ENCODE data around the gene FAM184B. TPM values are rescaled to one million over a fixed set of nuclear protein-coding genes. Genes with fewer than 3 reads are reported as not detected.

FAM184B gene
- total RNA-seq, 1 experiment from 2014 or later: 0.47 TPM

GRCh38 chr4:17657090-17657489, 124.3 kb downstream of the FAM184B start:
- BruUV-seq (replicated peaks): no TSS peak
- TF ChIP-seq CTCF (conservative IDR thresholded peaks at IDR 0.05; ENCODE audit: low read depth, low read length) (no peak), EZH2 (IDR thresholded peaks at IDR 0.05; ENCODE audit: low read length, unreplicated experiment) (no peak), EZH2phosphoT487 (IDR thresholded peaks at IDR 0.05; ENCODE audit: borderline replicate concordance, low read length) (no peak)
- Histone ChIP-seq H3F3A (ENCODE audit: low read length, unreplicated experiment) (no peaks in the 10 kb centered on the region), H4K20me1 (ENCODE audit: low read length) (no peaks in the 10 kb centered on the region), H3K4me1 (ENCODE audit: insufficient read depth, low read length) (no peaks in the 10 kb centered on the region), H3K27ac (ENCODE audit: low read length) (no peak overlapping the region), H3K4me2 (ENCODE audit: low read length) (no peak overlapping the region), H3K4me3 (ENCODE audit: low read length) (no peak overlapping the region), H2AFZ (ENCODE audit: low read length) (no peak overlapping the region), H3K27me3 (ENCODE audit: low read length) (no peaks in the 10 kb centered on the region), H3K36me3 (ENCODE audit: low read depth, low read length) (no peaks in the 10 kb centered on the region), H3K9ac (ENCODE audit: low read length) (no peak overlapping the region), H3K79me2 (ENCODE audit: low read length) (no peaks in the 10 kb centered on the region), H3K9me2 (replicated peaks; ENCODE audit: low read length) (no peaks in the 10 kb centered on the region), H3K9me3 (ENCODE audit: low read length) (no peaks in the 10 kb centered on the region)
- ChIA-PET CTCF (no interaction called here), POLR2A (ENCODE audit: unreplicated experiment) (no interaction called here)
- ATAC-seq: no peak
- intact Hi-C loops (cut with micrococcal nuclease): no loop called here
- no peak for DNase-seq

GRCh38 chr4:17654701-17655100, 126.7 kb downstream of the FAM184B start:
- Histone ChIP-seq H3K9me2 (replicated peaks; ENCODE audit: low read length) (no peaks in the 10 kb centered on the region), H3K4me2 (ENCODE audit: low read length) (no peak overlapping the region), H2AFZ (ENCODE audit: low read length) (no peak overlapping the region), H3K27me3 (ENCODE audit: low read length) (no peaks in the 10 kb centered on the region), H3K4me1 (ENCODE audit: insufficient read depth, low read length) (no peaks in the 10 kb centered on the region), H3K9me3 (ENCODE audit: low read length) (no peaks in the 10 kb centered on the region), H3K36me3 (ENCODE audit: low read depth, low read length) (no peaks in the 10 kb centered on the region), H3K9ac (ENCODE audit: low read length) (no peak overlapping the region), H4K20me1 (ENCODE audit: low read length) (no peaks in the 10 kb centered on the region), H3K27ac (ENCODE audit: low read length) (no peak overlapping the region), H3F3A (ENCODE audit: low read length, unreplicated experiment) (no peaks in the 10 kb centered on the region), H3K79me2 (ENCODE audit: low read length) (no peaks in the 10 kb centered on the region), H3K4me3 (ENCODE audit: low read length) (no peak overlapping the region)
- no peak for TF ChIP-seq EZH2phosphoT487 (IDR thresholded peaks at IDR 0.05; ENCODE audit: borderline replicate concordance, low read length)
- TF ChIP-seq EZH2 (IDR thresholded peaks at IDR 0.05; ENCODE audit: low read length, unreplicated experiment): no peak
- ChIA-PET CTCF (no interaction called here), POLR2A (ENCODE audit: unreplicated experiment) (no interaction called here)
- no peak for ATAC-seq
- no peak for DNase-seq
- BruUV-seq (replicated peaks): no TSS peak
- intact Hi-C loops (cut with micrococcal nuclease): no loop called here

- no peak for ATAC-seq
- Histone ChIP-seq H2AFZ (ENCODE audit: low read length) (no peak overlapping the region), H3K27me3 (ENCODE audit: low read length) (no peaks in the 10 kb centered on the region), H3K36me3 (ENCODE audit: low read depth, low read length) (no peaks in the 10 kb centered on the region), H3K4me3 (ENCODE audit: low read length) (no peak overlapping the region), H3K4me1 (ENCODE audit: insufficient read depth, low read length) (no peaks in the 10 kb centered on the region), H4K20me1 (ENCODE audit: low read length) (no peaks in the 10 kb centered on the region), H3K9me2 (replicated peaks; ENCODE audit: low read length) (no peaks in the 10 kb centered on the region), H3K27ac (ENCODE audit: low read length) (no peak overlapping the region), H3K9me3 (ENCODE audit: low read length) (no peaks in the 10 kb centered on the region), H3K9ac (ENCODE audit: low read length) (no peak overlapping the region), H3K4me2 (ENCODE audit: low read length) (no peak overlapping the region), H3K79me2 (ENCODE audit: low read length) (no peaks in the 10 kb centered on the region), H3F3A (ENCODE audit: low read length, unreplicated experiment) (no peaks in the 10 kb centered on the region)
- TF ChIP-seq EZH2phosphoT487 (IDR thresholded peaks at IDR 0.05; ENCODE audit: borderline replicate concordance, low read length) (no peak), CTCF (conservative IDR thresholded peaks at IDR 0.05; ENCODE audit: low read depth, low read length) (no peak), EZH2 (IDR thresholded peaks at IDR 0.05; ENCODE audit: low read length, unreplicated experiment) (no peak)
- ChIA-PET CTCF (no interaction called here), POLR2A (ENCODE audit: unreplicated experiment) (no interaction called here)
- no TSS peak for BruUV-seq (replicated peaks)
- intact Hi-C loops (cut with micrococcal nuclease): no loop called here
- no peak for DNase-seq
Observed at GRCh38 chr4:17650406-17650805, 131.0 kb downstream of the FAM184B start.
